Natural killer cell (primary cell): ENCODE measurements around the gene SPSB4. TPM values are rescaled to one million over a fixed set of nuclear protein-coding genes. Genes with fewer than 3 reads are reported as not detected.

ENCODE experiments used
- ATAC-seq, 3 donors: fragments of 150-1000 bp in 2 of 3; fragments of 200-7000 bp in 1 of 3; cut with Tn5 transposase; 1 replicate in 1 of 3; 2 replicates in 2 of 3; pipeline ENCODE4 v1.10.0; 2021; ENCODE audit warnings: mild to moderate bottlenecking in 2 of 3, moderate library complexity in 2 of 3
- DNase-seq, 2 donors: peaks; one replicate each; pipeline versions ENCODE4 v3.0.0 to v3.0.0-alpha.2; 2013 to 2021; ENCODE audit warnings: mixed read lengths in 1 of 2
- H3K27ac ChIP-seq: one replicate; pipeline ENCODE4 v1.5.1; 2013; ENCODE audit warnings: mild to moderate bottlenecking, low read length
- H3K27me3 ChIP-seq: one replicate; pipeline ENCODE4 v1.6.1; 2013; ENCODE audit warnings: low read length; ENCODE audit not compliant: control insufficient read depth, insufficient read depth
- H3K36me3 ChIP-seq: one replicate; pipeline ENCODE4 v1.6.1; 2013; ENCODE audit warnings: low read length; ENCODE audit not compliant: control insufficient read depth, insufficient read depth
- H3K4me1 ChIP-seq: one replicate; pipeline ENCODE4 v1.6.1; 2013; ENCODE audit warnings: low read length; ENCODE audit not compliant: control insufficient read depth, insufficient read depth
- H3K4me3 ChIP-seq: one replicate; pipeline ENCODE4 v1.5.1; 2013; ENCODE audit warnings: low read length
- H3K9me3 ChIP-seq: one replicate; pipeline ENCODE4 v1.6.1; 2013; ENCODE audit warnings: low read length; ENCODE audit not compliant: control insufficient read depth, insufficient read depth
- H3K27ac Mint-ChIP-seq, 2 donors: one replicate each; pipeline ENCODE4 v1.8.0; 2022; ENCODE audit warnings: mild to moderate bottlenecking in 2 of 2, mixed read lengths in 2 of 2, moderate library complexity in 1 of 2
- H3K27me3 Mint-ChIP-seq, 2 donors: one replicate each; pipeline ENCODE4 v1.8.0; 2022; ENCODE audit warnings: low read depth in 2 of 2, mixed read lengths in 2 of 2
- H3K36me3 Mint-ChIP-seq: one replicate; pipeline ENCODE4 v1.8.0; 2022; ENCODE audit warnings: mixed read lengths
- H3K4me1 Mint-ChIP-seq, 2 donors: one replicate each; pipeline ENCODE4 v1.8.0; 2022; ENCODE audit warnings: mixed read lengths in 2 of 2
- H3K4me3 Mint-ChIP-seq: one replicate; pipeline ENCODE4 v1.8.0; 2022; ENCODE audit warnings: mild to moderate bottlenecking, moderate library complexity, mixed read lengths
- H3K9me3 Mint-ChIP-seq, 2 donors: one replicate each; pipeline ENCODE4 v1.8.0; 2022; ENCODE audit warnings: mixed read lengths in 2 of 2
- CTCF ChIP-seq: fragments of 200-600 bp; IDR thresholded peaks from one replicate; pipeline ENCODE4 v1.8.0; 2022; ENCODE audit warnings: antibody characterized with exemption
- WGBS: methylation state at CpG from one replicate; pipeline ENCODE4 v1.1.7; 2013; ENCODE audit warnings: missing lambda C conversion rate; ENCODE audit not compliant: insufficient coverage; 5-methylcytosine and 5-hydroxymethylcytosine counted together
- intact Hi-C: fragments of 100-400 bp; cut with micrococcal nuclease; formaldehyde crosslinking; loops from one replicate; pipeline ENCODE4 v1.14.2; 2022
- total RNA-seq, 4 donors: library from RNA; stranded (reverse); fragments of 120-200 nt in 1 of 4; gene quantifications; one replicate each; pipeline versions ENCODE4 v1.2.3 to v1.2.4, GENCODE V29; 2013 to 2022

The SPSB4 gene
- total RNA-seq, 3 donors from 2014 or later (not counting 1 experiment from before 2014, with no cell fraction given), result not detected

GRCh38 chr3:141078200-141078599 is 27.1 kb downstream of the SPSB4 start:
- Mint-ChIP-seq H3K27me3 (no peaks in the 10 kb centered on the region), H3K9me3 (no peaks in the 10 kb centered on the region), H3K36me3 (no peaks in the 10 kb centered on the region), H3K4me3 (no peak overlapping the region), H3K4me1 (peaks cover 13 to 17% of the 10 kb centered on the region in 2 donors), H3K27ac (no peak overlapping the region)
- Histone ChIP-seq H3K36me3 (no peaks in the 10 kb centered on the region), H3K4me1 (peaks cover 6% of the 10 kb centered on the region), H3K27me3 (no peaks in the 10 kb centered on the region), H3K9me3 (no peaks in the 10 kb centered on the region), H3K4me3 (no peak overlapping the region), H3K27ac (no peak overlapping the region)
- DNase-seq, result no peak
- intact Hi-C loops, result no loop called here
- TF ChIP-seq CTCF, result no peak
- no peak for ATAC-seq
- WGBS, result 86% methylated on average over 3 of the region's 3 CpGs

GRCh38 chr3:141080431-141080830 is 29.3 kb downstream of the SPSB4 start:
- H3K27ac Mint-ChIP-seq, result no peak overlapping the region
- no peak for TF ChIP-seq CTCF
- no peaks in the 10 kb centered on the region for H3K36me3 Mint-ChIP-seq
- Histone ChIP-seq H3K27ac (no peak overlapping the region), H3K36me3 (no peaks in the 10 kb centered on the region), H3K4me1 (peaks cover 6% of the 10 kb centered on the region), H3K9me3 (no peaks in the 10 kb centered on the region), H3K27me3 (no peaks in the 10 kb centered on the region), H3K4me3 (no peak overlapping the region)
- no peaks in the 10 kb centered on the region for H3K27me3 Mint-ChIP-seq
- H3K4me3 Mint-ChIP-seq, result no peak overlapping the region
- no peaks in the 10 kb centered on the region for H3K9me3 Mint-ChIP-seq
- intact Hi-C loops, result no loop called here
- DNase-seq (no peak), ATAC-seq (no peak)
- 64% methylated on average over 3 of the region's 3 CpGs for WGBS
- peaks cover 13 to 17% of the 10 kb centered on the region in 2 donors for H3K4me1 Mint-ChIP-seq

- Histone ChIP-seq H3K27ac (no peak overlapping the region), H3K9me3 (no peaks in the 10 kb centered on the region), H3K36me3 (no peaks in the 10 kb centered on the region), H3K4me3 (no peak overlapping the region), H3K4me1 (peaks cover 6% of the 10 kb centered on the region), H3K27me3 (no peaks in the 10 kb centered on the region)
- Mint-ChIP-seq H3K27me3 (no peaks in the 10 kb centered on the region), H3K36me3 (no peaks in the 10 kb centered on the region), H3K4me3 (no peak overlapping the region), H3K4me1 (peaks cover 13 to 14% of the 10 kb centered on the region in 2 donors), H3K9me3 (no peaks in the 10 kb centered on the region), H3K27ac (no peak overlapping the region)
- ATAC-seq (no peak), DNase-seq (no peak)
- WGBS, result 88% methylated on average over 10 of the region's 10 CpGs
- intact Hi-C loops, result no loop called here
- no peak for TF ChIP-seq CTCF
Measured at GRCh38 chr3:141081141-141081795, 30.1 kb downstream of the SPSB4 start.

- no peak for TF ChIP-seq CTCF
- no peak for DNase-seq
- no peak overlapping the region for H3K27ac ChIP-seq
- no peak overlapping the region for H3K4me3 ChIP-seq
- no peaks in the 10 kb centered on the region for H3K27me3 ChIP-seq
- H3K9me3 ChIP-seq, result no peaks in the 10 kb centered on the region
- no peak for ATAC-seq
- H3K27me3 Mint-ChIP-seq, result no peaks in the 10 kb centered on the region
- H3K4me3 Mint-ChIP-seq, result no peak overlapping the region
- H3K9me3 Mint-ChIP-seq, result no peaks in the 10 kb centered on the region
- intact Hi-C loops, result no loop called here
- H3K36me3 ChIP-seq, result no peaks in the 10 kb centered on the region
- H3K36me3 Mint-ChIP-seq, result no peaks in the 10 kb centered on the region
- peaks cover 4% of the 10 kb centered on the region for H3K4me1 ChIP-seq
- H3K4me1 Mint-ChIP-seq, result peaks cover 6% of the 10 kb centered on the region in 2 donors
- H3K27ac Mint-ChIP-seq, result no peak overlapping the region
- WGBS, result 85% methylated on average over 5 of the region's 5 CpGs
Measured at GRCh38 chr3:141082064-141082463, 30.9 kb downstream of the SPSB4 start.
